Endothelial cell of umbilical vein (primary cell): ENCODE measurements around the gene USP35. TPM values are rescaled to one million over a fixed set of nuclear protein-coding genes. Genes with fewer than 3 reads are reported as not detected.

ENCODE experiments used
- BruUV-seq: library from RNA; stranded (reverse); fragments of 400-500 nt; replicated peaks from 2 replicates; lab custom pipeline; 2021; lab: Mats Ljungman, UMichigan
- CTCF ChIA-PET: fragments of 300-600, 350-600 bp; sonication (Branson Sonifier 250); formaldehyde crosslinking; loops from one replicate; lab custom pipeline; 2021; ENCODE audit warnings: antibody characterized with exemption, inconsistent platforms; lab: Charles Lee
- POLR2A ChIA-PET: fragments of 300-600, 350-600 bp; sonication (Branson Sonifier 250); formaldehyde crosslinking; loops from one replicate; lab custom pipeline; 2021; ENCODE audit warnings: antibody characterized with exemption, inconsistent platforms; lab: Charles Lee
- DNase-seq: peaks from one replicate; pipeline ENCODE4 v3.0.0-alpha.2; 2011; ENCODE audit warnings: low read depth, low spot score
- FAIRE-seq: peaks from 2 replicates; lab custom pipeline; 2011; peaks lifted over from hg19 to GRCh38; lab: Jason Lieb, UNC
- H2AFZ ChIP-seq: 2 replicates; pipeline ENCODE4 v1.6.0; 2012; ENCODE audit warnings: low read depth, low read length, control low read depth, inconsistent platforms
- H3K27ac ChIP-seq: 2 replicates; pipeline ENCODE4 v1.5.1; 2011; ENCODE audit warnings: low read depth, mild to moderate bottlenecking, control low read depth, low read length, moderate library complexity; ENCODE audit not compliant: insufficient read depth
- H3K27me3 ChIP-seq, 2 experiments: 2 replicates each; pipeline versions ENCODE4 v1.6.0 to v1.6.1; 2011; ENCODE audit warnings: low read length in 2 of 2, mixed read lengths in 1 of 2; ENCODE audit not compliant: control insufficient read depth in 2 of 2, insufficient read depth in 2 of 2
- H3K36me3 ChIP-seq, 2 experiments: 2 replicates in 1 of 2; 3 replicates in 1 of 2; pipeline ENCODE4 v1.5.1; 2011; ENCODE audit warnings: low read length in 2 of 2, mild to moderate bottlenecking in 1 of 2, moderate library complexity in 1 of 2; ENCODE audit not compliant: control insufficient read depth in 2 of 2, insufficient read depth in 2 of 2; ENCODE audit errors: extremely low read depth in 1 of 2
- H3K4me1 ChIP-seq: 3 replicates; pipeline ENCODE4 v1.5.1; 2011; ENCODE audit warnings: mild to moderate bottlenecking, low read length; ENCODE audit not compliant: control insufficient read depth, insufficient read depth; ENCODE audit errors: extremely low read depth
- H3K4me2 ChIP-seq: 2 replicates; pipeline ENCODE4 v1.6.1; 2011; ENCODE audit warnings: low read length, control low read depth, mixed read lengths; ENCODE audit not compliant: insufficient read depth
- H3K4me3 ChIP-seq, 3 experiments: fragments of 200-600 bp in 1 of 3; sonication (generic), shearing (Covaris generic) in 1 of 3; replicated peaks in 1 of 3; 2 replicates each; pipeline ENCODE4 v1.5.1; 2011 to 2016; ENCODE audit warnings: control low read depth in 3 of 3, low read length in 3 of 3, mild to moderate bottlenecking in 2 of 3, inconsistent platforms in 1 of 3, low read depth in 1 of 3, moderate library complexity in 1 of 3; ENCODE audit not compliant: insufficient read depth in 1 of 3
- H3K79me2 ChIP-seq: 2 replicates; pipeline ENCODE4 v1.6.0; 2012; ENCODE audit warnings: low read length, inconsistent platforms; ENCODE audit not compliant: control insufficient read depth, insufficient read depth
- H3K9ac ChIP-seq: replicated peaks from 2 replicates; pipeline ENCODE3; 2011; ENCODE audit warnings: low read length, control low read depth; ENCODE audit not compliant: insufficient read depth; ENCODE audit errors: extremely low read depth
- H3K9me1 ChIP-seq: replicated peaks from 3 replicates; pipeline ENCODE4 v1.6.0; 2011; ENCODE audit warnings: mild to moderate bottlenecking, low read length; ENCODE audit not compliant: control insufficient read depth, insufficient read depth; ENCODE audit errors: extremely low read depth
- H3K9me3 ChIP-seq: replicated peaks from 2 replicates; pipeline ENCODE4 v1.5.1; 2012; ENCODE audit warnings: low read length, inconsistent platforms; ENCODE audit not compliant: control insufficient read depth, insufficient read depth
- H4K20me1 ChIP-seq: replicated peaks from 2 replicates; pipeline ENCODE3; 2011; ENCODE audit warnings: mild to moderate bottlenecking, low read length; ENCODE audit not compliant: control insufficient read depth, insufficient read depth; ENCODE audit errors: extremely low read depth
- CTCF ChIP-seq, 2 donors: IDR thresholded peaks; 1 replicate in 1 of 2; 2 replicates in 1 of 2; pipeline ENCODE4 v1.5.1; 2011; ENCODE audit warnings: low read length in 2 of 2, mild to moderate bottlenecking in 2 of 2, moderate library complexity in 2 of 2, control low read depth in 1 of 2, inconsistent platforms in 1 of 2, low read depth in 1 of 2; ENCODE audit not compliant: insufficient read depth in 1 of 2; ENCODE audit errors: extremely low read depth in 1 of 2
- EZH2 ChIP-seq: IDR thresholded peaks from 2 replicates; pipeline ENCODE4 v1.6.1; 2012; ENCODE audit warnings: borderline replicate concordance, low read depth, mild to moderate bottlenecking, moderate library complexity, low read length, inconsistent platforms; ENCODE audit not compliant: severe bottlenecking
- FOS ChIP-seq: IDR thresholded peaks from 2 replicates; pipeline ENCODE4 v1.6.1; 2011; ENCODE audit warnings: mild to moderate bottlenecking, low read length, moderate library complexity, borderline replicate concordance; ENCODE audit not compliant: insufficient read depth
- GATA2 ChIP-seq: IDR thresholded peaks from 2 replicates; pipeline ENCODE4 v1.7.0; 2011; ENCODE audit warnings: low read depth, mild to moderate bottlenecking, moderate library complexity, mixed read lengths, low read length; ENCODE audit not compliant: insufficient read length, insufficient read depth
- JUN ChIP-seq: IDR thresholded peaks from 2 replicates; pipeline ENCODE4 v1.6.1; 2011; ENCODE audit warnings: borderline replicate concordance, low read depth; ENCODE audit not compliant: insufficient read length, insufficient read depth
- MAX ChIP-seq: IDR thresholded peaks from 2 replicates; pipeline ENCODE4 v1.6.1; 2011; ENCODE audit not compliant: insufficient read depth, insufficient read length
- MYC ChIP-seq: IDR thresholded peaks from one replicate; pipeline ENCODE4 v1.6.1; 2011; ENCODE audit warnings: mild to moderate bottlenecking, low read depth, low read length
- POLR2A ChIP-seq: IDR thresholded peaks from 2 replicates; pipeline ENCODE4 v1.6.1; 2012; ENCODE audit warnings: low read depth, mild to moderate bottlenecking, control low read depth, low read length
- POLR2AphosphoS5 ChIP-seq: IDR thresholded peaks from 2 replicates; pipeline ENCODE4 v1.6.1; 2012; ENCODE audit warnings: low read depth, mild to moderate bottlenecking, control low read depth, low read length, moderate library complexity; ENCODE audit not compliant: insufficient read depth
- dilution Hi-C: fragments of 300-500 bp; cut with MboI; formaldehyde crosslinking; loops from one replicate; pipeline ENCODE4 v1.15.0; 2019; ENCODE audit warnings: low sequenced_read_pairs; ENCODE audit not compliant: extremely low pct_ligation_motif_present
- intact Hi-C: fragments of 100-400 bp; cut with micrococcal nuclease; formaldehyde crosslinking; loops from one replicate; pipeline ENCODE4 v1.10.0; 2022
- polyA plus RNA-seq, 4 experiments: library from polyadenylated mRNA; depleted of rRNA in 3 of 4; stranded (reverse) in 3 of 4; unstranded in 1 of 4; fragments of >200 nt; gene quantifications; 2 replicates each; pipeline versions ENCODE4 v1.2.1 to v1.2.3, GENCODE V29; 2011 to 2012; ENCODE audit warnings: missing spikeins in 1 of 4
- total RNA-seq: library from RNA; stranded (reverse); gene quantifications from 2 replicates; pipeline ENCODE4 v1.2.3, GENCODE V29; 2021

USP35 gene
- total and polyA plus RNA-seq, 2 donors (not counting 3 experiments of a cell fraction or from before 2014, with no cell fraction given): 8.9 to 12.4 TPM

GRCh38 chr11:78170874-78171549 lies 17.7 kb upstream of the USP35 start:
- dilution Hi-C loops: no loop called here
- H3K9me3 ChIP-seq: no peaks in the 10 kb centered on the region
- TF ChIP-seq EZH2 (no peak), POLR2AphosphoS5 (no peak), POLR2A (no peak), MYC (no peak), FOS (no peak), JUN (no peak), MAX (no peak), CTCF (IDR thresholded peaks at IDR 0.05; ENCODE audit: extremely low read depth in 1 of 2, insufficient read depth in 1 of 2, low read depth in 1 of 2, low read length in 2 of 2) (no peak), GATA2 (no peak)
- H3K79me2 ChIP-seq: no peaks in the 10 kb centered on the region
- intact Hi-C loops: loop anchor here (5.0 kb wide), 1 partner anchor 1144 kb away; no protein-coding TSS in a partner anchor
- no peak overlapping the region for H3K27ac ChIP-seq
- CTCF ChIA-PET: interaction anchor here (1.1 kb wide), 1 partner anchor 12 kb away, joined by 3 read pairs; no protein-coding TSS in a partner anchor
- no peak overlapping the region for H3K4me3 ChIP-seq
- FAIRE-seq (no peak), DNase-seq (no peak)
- no peaks in the 10 kb centered on the region for H3K27me3 ChIP-seq
- no TSS peak for BruUV-seq
- H3K9me1 ChIP-seq: no peaks in the 10 kb centered on the region
- no peaks in the 10 kb centered on the region for H4K20me1 ChIP-seq
- H3K36me3 ChIP-seq: peaks cover 0 to 10% of the 10 kb centered on the region in 2 experiments
- peaks cover 12% of the 10 kb centered on the region for H3K4me1 ChIP-seq
- POLR2A ChIA-PET: no interaction called here
- H3K9ac ChIP-seq: no peak overlapping the region
- no peak overlapping the region for H3K4me2 ChIP-seq
- H2AFZ ChIP-seq: no peak overlapping the region
